WERI-Rb-1 (cell line): Measurements from ENCODE around the gene RGS9.
"Not testable (repeated sequence)": the region's sequence is repeated elsewhere in the genome, so short reads cannot be mapped to it uniquely, and the experiment has no call there.

ENCODE experiments used
- DNase-seq: peaks from one replicate; pipeline ENCODE4 v3.0.0-alpha.2; 2020
- H3K27ac ChIP-seq: fragments of 250-450 bp; sonication (Bioruptor Pico); 2 replicates; pipeline ENCODE4 v1.5.1; 2020; ENCODE audit warnings: mild to moderate bottlenecking, moderate library complexity
- H3K27me3 ChIP-seq: fragments of 250-450 bp; sonication (Bioruptor Pico); 2 replicates; pipeline ENCODE4 v1.5.1; 2021; ENCODE audit warnings: mild to moderate bottlenecking, low read depth, moderate library complexity; ENCODE audit not compliant: insufficient read depth, severe bottlenecking
- H3K36me3 ChIP-seq: fragments of 250-450 bp; sonication (Bioruptor Pico); 2 replicates; pipeline ENCODE4 v1.5.1; 2020; ENCODE audit warnings: mild to moderate bottlenecking, moderate library complexity
- H3K4me3 ChIP-seq: 2 replicates; pipeline ENCODE4 v1.5.1; 2011; ENCODE audit warnings: low read depth, mild to moderate bottlenecking, control low read depth, low read length
- H3K9me3 ChIP-seq: fragments of 250-450 bp; sonication (Bioruptor Pico); 2 replicates; pipeline ENCODE4 v1.5.1; 2021; ENCODE audit warnings: mild to moderate bottlenecking, moderate library complexity; ENCODE audit not compliant: severe bottlenecking
- TF ChIP-seq, protein P1 (sequence below): IDR thresholded peaks from 2 replicates; pipeline ENCODE4 v1.5.1; 2011; ENCODE audit warnings: low read depth, mild to moderate bottlenecking, control low read depth, inconsistent platforms, low read length

RGS9 gene

DNA sequence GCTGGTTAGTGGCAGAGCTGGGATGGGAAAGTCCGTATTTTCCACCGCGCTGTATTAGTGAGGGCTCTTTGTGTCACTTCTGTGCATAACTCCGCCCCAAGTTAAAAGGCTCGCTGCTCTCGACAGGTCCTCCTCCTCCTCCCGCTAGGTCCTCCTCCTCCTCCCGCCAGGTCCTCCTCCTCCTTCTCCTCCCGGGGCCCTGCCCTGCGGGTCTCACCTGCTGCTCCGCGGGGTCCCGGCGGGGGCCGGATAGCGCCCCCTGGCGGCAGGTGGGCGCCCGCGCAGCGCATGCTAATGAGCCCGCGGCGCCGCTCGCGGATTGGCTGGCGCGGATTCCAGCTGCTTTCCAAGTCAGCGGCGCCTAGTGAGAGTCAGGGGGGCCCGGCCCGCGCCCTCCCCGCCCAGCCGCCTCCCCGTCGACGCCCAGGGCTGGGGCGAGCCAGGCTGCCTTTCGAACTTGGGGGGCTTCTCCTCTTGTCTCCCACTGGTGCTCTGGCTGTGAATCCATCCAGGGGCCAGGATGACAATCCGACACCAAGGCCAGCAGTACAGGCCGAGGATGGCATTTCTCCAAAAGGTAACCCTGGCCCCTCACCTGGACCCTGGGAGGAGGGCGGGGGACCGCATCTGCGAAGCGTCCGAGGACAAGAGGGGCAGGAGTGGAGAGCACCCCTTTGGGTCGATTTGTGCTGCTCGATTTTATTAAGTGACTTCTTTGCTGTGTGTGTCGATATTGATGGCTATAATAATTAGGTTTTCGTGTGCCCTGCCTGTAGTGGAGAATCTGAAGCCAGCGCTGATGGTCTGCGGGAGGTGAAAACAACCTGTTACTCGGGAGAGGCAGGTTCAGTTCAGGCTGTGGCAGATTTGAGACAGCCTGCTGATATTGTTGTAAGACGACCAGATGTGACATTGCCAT lies at the start of gene RGS9:
Gene RGS9 (plus strand): TSS at position 350 of the 919 bp plus-strand sequence. CDS start 171 bp downstream, at position 521.
- Histone ChIP-seq H3K27me3 (peaks cover 22% of the 10 kb centered on the region), H3K36me3 (no peaks in the 10 kb centered on the region), H3K9me3 (no peaks in the 10 kb centered on the region), H3K27ac (no peak within 1 kb of the TSS), H3K4me3 (peak within 1 kb of the TSS; percentile 41)
- DNase-seq: peak; percentile 89
- TF ChIP-seq, protein P1, sequence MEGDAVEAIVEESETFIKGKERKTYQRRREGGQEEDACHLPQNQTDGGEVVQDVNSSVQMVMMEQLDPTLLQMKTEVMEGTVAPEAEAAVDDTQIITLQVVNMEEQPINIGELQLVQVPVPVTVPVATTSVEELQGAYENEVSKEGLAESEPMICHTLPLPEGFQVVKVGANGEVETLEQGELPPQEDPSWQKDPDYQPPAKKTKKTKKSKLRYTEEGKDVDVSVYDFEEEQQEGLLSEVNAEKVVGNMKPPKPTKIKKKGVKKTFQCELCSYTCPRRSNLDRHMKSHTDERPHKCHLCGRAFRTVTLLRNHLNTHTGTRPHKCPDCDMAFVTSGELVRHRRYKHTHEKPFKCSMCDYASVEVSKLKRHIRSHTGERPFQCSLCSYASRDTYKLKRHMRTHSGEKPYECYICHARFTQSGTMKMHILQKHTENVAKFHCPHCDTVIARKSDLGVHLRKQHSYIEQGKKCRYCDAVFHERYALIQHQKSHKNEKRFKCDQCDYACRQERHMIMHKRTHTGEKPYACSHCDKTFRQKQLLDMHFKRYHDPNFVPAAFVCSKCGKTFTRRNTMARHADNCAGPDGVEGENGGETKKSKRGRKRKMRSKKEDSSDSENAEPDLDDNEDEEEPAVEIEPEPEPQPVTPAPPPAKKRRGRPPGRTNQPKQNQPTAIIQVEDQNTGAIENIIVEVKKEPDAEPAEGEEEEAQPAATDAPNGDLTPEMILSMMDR: peak; percentile 96

DNA sequence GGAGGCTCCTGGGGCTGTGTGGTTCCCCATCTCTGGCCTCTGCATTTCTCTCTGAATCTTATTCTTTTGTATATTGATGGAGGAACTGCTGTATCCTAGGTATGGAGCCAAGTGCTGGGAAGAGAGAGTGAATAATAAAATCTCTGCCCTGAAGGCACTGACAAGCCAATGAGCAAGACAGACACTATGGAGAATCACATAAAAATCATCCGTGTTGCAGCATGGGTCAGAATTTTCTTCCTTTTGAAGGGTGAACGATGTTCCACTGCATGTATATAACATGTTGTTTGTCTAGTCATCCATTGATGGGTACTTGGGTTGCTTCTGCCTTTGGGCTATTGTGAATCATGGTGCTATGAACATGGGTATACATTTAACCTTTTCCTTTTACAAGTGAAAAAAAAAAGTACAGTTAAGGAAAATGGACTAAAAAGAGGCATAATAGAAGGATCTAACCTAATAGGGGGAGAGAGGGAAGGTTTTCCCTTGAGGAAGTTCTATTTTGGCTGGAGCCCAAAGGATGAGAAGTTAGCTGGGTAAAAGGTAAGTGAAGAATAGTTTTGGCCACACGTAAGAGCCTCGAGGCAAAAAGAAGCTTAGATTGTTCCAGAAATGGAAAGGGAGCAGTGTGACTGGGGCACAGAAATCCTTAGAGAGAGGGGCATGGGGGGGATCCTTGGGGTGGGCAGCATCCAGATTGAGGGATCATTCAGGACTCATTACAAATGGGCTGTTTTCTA lies 48.4 kb upstream of the RGS9 start:
- H3K9me3 ChIP-seq: no peaks in the 10 kb centered on the region
- no peak overlapping the region for H3K4me3 ChIP-seq
- no peak overlapping the region for H3K27ac ChIP-seq
- no peaks in the 10 kb centered on the region for H3K36me3 ChIP-seq
- H3K27me3 ChIP-seq: no peaks in the 10 kb centered on the region
- DNase-seq: no peak
- TF ChIP-seq, protein P1: no peak

DNA sequence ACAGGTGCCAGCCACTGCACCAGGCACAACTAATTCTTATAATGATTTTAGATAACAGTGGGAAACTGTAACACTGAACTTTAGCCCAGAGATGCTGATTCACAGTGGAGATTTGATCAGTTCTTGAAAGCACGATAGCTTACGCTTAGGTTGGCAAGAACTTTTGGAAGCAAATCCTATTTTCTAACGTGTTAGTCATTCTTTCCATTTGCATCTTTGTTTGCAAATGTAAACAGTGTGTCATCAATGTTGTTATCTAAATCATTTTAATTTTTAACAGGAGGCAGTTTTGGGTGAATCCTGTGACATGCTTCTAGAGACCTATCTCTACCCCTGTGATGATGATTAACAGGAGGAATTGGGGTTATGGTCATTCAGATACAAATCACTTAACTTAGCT lies 44.9 kb upstream of the RGS9 start:
- Histone ChIP-seq H3K9me3 (no peaks in the 10 kb centered on the region), H3K27me3 (no peaks in the 10 kb centered on the region), H3K4me3 (no peak overlapping the region), H3K27ac (no peak overlapping the region), H3K36me3 (no peaks in the 10 kb centered on the region)
- no peak for DNase-seq
- TF ChIP-seq, protein P1: no peak

DNA sequence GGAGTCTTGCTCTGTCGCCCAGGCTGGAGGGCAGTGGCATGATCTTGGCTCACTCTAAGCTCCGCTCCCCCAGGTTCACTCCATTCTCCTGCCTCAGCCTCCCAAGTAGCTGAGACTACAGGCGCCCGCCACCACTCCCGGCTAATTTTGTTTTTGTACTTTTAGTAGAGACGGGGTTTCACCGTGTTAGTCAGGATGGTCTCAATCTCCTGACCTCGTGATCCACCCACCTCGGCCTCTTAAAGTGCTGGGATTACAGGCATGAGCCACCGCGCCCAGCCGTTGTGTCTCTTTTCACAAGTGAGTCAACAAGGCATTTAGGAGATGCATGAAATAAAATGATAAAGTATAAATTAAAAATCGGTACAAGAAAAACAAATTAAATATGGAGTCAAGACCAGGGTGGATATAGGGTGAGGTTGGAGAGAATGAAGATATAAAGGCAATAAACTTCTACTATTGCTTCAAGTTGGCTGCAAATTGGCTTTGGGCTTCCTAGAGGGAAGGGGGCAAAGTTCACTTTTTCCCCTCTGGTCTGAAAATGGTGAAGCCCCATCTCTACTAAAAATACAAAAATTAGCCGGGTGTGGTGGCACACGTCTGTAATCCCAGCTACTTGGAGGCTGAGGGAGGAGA lies 44.3 kb upstream of the RGS9 start:
- not testable (repeated sequence) for DNase-seq, H3K9me3 ChIP-seq, H3K27ac ChIP-seq, H3K4me3 ChIP-seq, H3K27me3 ChIP-seq, H3K36me3 ChIP-seq

DNA sequence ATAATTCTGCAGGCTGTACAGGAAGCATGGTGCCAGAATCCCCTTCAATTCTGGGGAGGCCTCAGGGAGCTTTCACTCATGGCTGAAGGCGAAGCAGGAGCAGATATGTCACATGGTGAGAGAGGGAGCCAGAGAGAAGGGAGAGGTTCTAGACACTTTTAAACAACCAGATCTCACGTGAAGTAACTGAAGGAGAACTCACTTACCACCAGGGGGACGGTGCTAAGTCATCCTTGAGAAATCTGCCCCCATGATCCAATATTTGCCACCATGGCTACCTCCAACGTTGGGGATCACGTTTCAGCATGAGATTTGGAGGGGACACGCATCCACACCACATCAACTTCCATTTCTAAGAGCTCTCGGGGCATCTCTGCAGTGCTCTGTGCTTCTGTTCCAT lies 43.2 kb upstream of the RGS9 start:
- H3K36me3 ChIP-seq: no peaks in the 10 kb centered on the region
- no peaks in the 10 kb centered on the region for H3K9me3 ChIP-seq
- no peak for DNase-seq
- no peak overlapping the region for H3K4me3 ChIP-seq
- no peaks in the 10 kb centered on the region for H3K27me3 ChIP-seq
- TF ChIP-seq, protein P1: 0 out of 2 replicates have a peak, but pooled peaks have one; percentile 29
- H3K27ac ChIP-seq: no peak overlapping the region

DNA sequence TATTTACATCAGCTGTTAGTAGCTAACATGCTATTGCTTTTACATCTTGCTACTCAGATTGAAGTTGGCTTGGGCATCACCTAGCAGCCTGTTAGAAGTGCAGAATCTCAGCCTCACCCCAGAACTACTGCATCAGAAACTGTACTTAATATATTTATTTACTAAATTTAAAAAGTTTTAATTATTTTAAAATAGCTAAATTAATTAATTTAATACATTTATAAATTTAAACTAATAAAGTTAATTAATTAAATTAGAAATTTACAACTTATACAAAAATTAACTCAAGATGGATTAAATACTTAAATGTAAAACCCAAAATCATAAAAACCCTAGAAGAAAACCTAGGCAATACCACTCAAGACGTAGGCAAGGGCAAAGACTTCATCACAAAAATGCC lies 41.7 kb upstream of the RGS9 start:
- Histone ChIP-seq H3K4me3 (no peak overlapping the region), H3K27me3 (no peaks in the 10 kb centered on the region), H3K9me3 (no peaks in the 10 kb centered on the region), H3K27ac (no peak overlapping the region), H3K36me3 (no peaks in the 10 kb centered on the region)
- no peak for DNase-seq
- TF ChIP-seq, protein P1: no peak

DNA sequence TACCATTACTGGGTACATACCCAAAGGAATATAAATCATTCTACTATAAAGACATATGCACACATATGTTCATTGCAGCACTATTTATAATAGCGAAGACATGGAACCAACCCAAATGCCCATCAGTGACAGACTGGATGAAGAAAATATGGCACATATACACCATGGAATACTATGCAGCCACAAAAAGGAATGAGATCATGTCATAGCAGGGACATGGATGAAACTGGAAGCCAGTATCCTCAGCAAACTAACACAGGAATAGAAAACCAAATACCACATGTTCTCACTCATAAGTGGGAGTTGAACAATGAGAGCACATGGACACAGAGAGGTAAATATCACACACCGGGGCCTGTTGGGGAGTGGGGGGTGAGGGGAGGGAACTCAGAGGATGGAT lies 40.8 kb upstream of the RGS9 start:
- not testable (repeated sequence) for H3K9me3 ChIP-seq, H3K27me3 ChIP-seq, H3K36me3 ChIP-seq, DNase-seq, H3K4me3 ChIP-seq, H3K27ac ChIP-seq
